Measurements from ENCODE around the gene PA2G4.

DNA sequence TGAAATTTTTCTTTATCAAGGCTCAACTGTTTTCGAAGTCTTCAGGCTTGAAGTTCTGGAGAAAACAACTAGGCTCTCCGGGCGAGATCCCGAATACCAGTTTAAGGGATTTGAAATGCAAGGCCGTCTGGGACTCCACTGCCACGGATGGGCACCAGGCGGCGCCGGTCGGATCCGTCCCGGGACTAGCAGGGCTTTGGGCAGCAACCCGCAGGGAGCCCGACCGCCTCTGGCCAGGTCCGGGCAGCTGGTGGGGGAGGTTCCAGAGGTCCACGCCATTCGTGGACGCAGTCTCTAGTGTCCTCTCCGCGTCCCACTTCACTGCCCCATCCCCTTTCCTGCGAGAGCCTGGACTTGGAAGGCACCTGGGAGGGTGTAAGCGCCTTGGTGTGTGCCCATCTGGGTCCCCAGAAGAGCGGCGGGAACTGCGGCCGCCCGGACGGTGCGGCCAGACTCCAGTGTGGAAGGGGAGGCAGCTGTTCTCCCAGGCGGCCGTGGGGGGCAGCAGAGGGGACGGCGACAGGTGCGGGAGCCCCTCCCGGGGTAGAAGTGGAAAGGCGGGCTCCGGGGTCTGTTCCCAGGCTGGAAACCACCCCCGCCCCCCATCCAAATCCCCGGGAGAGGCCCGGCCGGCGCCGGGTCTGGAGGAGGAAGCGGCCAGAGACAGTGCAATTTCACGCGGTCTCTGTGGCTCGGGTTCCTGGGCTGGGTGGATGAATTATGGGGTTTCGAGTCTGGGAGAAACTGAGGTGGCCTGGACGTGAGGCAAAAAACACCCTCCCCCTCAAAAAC, 25.2 kb upstream of the PA2G4 start:
- TF ChIP-seq, protein P1, sequence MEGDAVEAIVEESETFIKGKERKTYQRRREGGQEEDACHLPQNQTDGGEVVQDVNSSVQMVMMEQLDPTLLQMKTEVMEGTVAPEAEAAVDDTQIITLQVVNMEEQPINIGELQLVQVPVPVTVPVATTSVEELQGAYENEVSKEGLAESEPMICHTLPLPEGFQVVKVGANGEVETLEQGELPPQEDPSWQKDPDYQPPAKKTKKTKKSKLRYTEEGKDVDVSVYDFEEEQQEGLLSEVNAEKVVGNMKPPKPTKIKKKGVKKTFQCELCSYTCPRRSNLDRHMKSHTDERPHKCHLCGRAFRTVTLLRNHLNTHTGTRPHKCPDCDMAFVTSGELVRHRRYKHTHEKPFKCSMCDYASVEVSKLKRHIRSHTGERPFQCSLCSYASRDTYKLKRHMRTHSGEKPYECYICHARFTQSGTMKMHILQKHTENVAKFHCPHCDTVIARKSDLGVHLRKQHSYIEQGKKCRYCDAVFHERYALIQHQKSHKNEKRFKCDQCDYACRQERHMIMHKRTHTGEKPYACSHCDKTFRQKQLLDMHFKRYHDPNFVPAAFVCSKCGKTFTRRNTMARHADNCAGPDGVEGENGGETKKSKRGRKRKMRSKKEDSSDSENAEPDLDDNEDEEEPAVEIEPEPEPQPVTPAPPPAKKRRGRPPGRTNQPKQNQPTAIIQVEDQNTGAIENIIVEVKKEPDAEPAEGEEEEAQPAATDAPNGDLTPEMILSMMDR (IDR thresholded peaks at IDR 0.05): peak; percentile 46 to 87 (median 80)
- TF ChIP-seq POLR2A (IDR thresholded peaks at IDR 0.05) (no peak), EP300 (IDR thresholded peaks at IDR 0.05) (peak; percentile 10 to 78)

Measured in tibial nerve (tissue), 4 donors.